Retina (tissue), 1 donor: ENCODE results near the gene ADRA1B.
"Not testable (repeated sequence)": the region's sequence is repeated elsewhere in the genome, so short reads cannot be mapped to it uniquely, and the experiment has no call there.

Experiments used
- DNase-seq: peaks from one replicate; pipeline ENCODE4 v3.0.0-alpha.2; 2016

Gene ADRA1B

DNA sequence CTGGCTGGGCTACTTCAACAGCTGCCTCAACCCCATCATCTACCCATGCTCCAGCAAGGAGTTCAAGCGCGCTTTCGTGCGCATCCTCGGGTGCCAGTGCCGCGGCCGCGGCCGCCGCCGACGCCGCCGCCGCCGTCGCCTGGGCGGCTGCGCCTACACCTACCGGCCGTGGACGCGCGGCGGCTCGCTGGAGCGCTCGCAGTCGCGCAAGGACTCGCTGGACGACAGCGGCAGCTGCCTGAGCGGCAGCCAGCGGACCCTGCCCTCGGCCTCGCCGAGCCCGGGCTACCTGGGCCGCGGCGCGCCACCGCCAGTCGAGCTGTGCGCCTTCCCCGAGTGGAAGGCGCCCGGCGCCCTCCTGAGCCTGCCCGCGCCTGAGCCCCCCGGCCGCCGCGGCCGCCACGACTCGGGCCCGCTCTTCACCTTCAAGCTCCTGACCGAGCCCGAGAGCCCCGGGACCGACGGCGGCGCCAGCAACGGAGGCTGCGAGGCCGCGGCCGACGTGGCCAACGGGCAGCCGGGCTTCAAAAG lies 55.7 kb downstream of the ADRA1B start:
- DNase-seq, result peak; percentile 39

DNA sequence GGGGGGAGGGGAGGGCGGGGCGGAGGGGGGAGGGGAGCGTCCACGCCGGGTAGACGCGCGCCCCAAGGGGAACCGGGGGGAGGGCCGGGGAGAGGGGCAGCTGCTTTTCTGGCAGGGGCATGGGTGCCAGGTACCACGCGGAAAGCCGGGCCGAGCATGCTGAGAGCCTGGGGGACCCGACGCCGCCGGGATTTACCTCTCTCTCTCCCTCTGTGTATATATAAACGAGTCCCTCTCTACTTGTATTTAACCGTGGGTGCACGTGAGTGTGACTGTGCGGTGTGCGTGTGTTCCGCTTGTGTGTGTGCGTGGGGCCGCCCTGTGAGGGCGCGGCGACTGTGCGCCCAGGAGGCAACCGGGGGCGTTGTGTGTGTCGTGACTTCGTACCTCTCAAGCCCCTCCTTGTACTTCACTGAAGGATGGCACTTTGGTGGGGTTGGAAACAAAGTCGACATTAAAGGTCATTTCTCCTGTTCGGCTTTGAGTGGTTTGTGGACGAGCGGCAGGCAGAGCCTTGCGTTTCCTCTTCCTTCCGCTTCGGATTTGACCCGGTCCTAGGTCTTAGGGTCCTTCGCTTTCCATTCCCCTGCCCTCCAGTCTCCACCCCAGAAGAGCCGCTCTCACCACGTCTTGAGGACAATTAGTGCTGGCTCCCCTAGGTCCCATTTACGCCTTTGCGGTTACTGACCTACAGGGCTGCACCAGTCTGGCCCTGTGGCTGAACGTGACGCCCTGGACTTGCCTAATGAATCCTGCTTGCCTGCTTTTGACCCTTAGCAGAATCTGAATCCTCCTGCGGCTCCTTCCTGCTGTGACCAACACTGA lies 56.5 kb downstream of the ADRA1B start:
- peak; percentile 49 for DNase-seq

DNA sequence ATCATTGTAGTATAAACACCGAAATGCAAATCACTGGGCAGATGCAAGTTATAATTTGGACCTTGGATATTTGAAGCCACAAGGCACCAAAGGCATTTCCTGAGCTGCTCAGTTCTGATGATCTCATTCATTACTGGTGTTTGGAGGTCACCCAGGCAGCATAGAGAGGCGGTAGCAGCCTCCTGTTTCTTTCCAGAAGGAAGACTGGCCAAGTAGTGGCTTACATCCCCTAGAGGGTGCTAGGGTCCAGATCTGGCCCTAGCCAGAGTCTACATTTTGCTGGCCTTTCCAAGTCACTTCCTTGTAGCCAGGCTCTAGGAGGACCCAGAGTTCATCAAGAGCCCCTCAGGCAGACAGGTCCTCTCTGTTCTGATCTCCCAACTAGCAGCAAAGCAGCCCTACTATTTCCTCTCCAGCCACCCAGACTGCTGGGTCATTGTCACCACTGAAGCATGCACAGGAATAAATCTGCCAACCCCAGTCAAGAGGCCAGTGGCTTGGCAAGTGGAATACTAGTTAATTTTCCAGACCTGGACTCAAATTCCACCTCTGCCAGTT lies 59.3 kb downstream of the ADRA1B start:
- no peak for DNase-seq

DNA sequence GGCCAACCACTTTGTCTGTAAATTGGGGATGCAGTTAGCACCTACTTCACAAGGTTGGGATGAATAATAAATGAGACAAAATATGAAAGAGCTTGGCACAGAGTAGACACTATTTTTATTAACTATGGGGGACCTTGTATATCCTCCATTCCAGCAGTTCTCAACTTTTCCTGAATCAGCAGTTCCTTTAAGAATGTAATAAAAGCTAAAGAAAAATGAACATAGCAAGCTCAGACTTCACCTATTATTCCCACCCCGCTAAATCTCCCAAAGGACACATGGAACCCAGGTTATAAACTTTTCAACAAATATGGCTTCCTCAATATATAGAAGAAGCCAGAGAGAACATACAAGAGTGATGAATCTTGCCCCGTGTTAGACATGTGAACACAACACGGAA lies 60.6 kb downstream of the ADRA1B start:
- DNase-seq, result no peak

DNA sequence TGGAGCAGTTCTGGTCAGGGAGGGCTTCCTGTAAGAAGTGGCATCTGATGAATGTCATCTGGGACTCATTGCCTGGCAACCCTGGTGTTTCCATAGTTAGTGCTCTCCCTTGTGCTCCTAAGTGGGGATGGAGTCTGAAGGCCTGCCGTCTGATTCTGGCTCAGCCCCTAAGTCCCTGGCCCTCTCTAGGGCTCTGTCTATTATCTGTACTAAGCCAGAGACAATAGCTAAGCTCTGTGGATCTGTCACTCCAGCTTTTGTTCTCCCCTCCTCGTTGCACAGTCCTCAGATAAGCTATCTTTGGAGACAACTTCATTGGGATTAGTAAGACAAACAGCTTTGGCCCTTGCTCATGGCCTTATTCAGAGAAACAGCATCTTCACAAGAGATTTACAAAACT lies 62.1 kb downstream of the ADRA1B start:
- DNase-seq, result no peak

DNA sequence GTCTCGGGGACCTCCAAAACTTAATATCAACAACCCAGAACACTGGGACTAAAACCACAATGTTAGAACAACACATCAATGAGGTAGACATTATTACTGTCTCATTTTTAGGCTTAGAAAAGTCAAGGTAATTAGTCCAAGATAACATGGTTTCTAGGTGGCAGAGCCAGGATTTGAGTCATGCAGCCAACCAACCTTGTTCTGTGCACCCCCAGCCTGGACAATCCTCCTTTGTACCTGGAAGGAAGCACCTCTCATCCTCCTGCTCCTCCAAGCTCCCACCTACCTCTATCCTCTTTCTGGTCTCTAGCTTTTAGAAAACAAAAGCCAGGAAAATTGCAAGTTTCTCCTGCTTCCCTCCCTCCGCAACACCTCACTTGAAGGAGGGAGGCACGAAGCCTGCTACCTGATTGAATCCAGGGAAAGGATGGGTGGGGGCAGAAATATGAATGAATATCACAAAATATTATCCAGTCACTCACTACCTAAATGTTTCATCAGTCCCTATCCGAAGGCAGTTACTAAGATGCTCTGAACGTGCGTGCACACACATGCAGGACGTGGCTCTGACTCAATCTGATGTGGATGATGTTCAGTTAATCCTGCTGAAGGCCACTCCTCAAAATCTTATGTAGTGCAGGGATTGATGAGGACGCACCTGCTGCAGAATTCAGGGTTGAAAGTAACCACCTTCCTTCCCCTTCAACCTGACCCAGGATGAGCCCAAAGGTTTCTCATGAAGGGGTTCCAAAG lies 66.3 kb downstream of the ADRA1B start:
- no peak for DNase-seq

DNA sequence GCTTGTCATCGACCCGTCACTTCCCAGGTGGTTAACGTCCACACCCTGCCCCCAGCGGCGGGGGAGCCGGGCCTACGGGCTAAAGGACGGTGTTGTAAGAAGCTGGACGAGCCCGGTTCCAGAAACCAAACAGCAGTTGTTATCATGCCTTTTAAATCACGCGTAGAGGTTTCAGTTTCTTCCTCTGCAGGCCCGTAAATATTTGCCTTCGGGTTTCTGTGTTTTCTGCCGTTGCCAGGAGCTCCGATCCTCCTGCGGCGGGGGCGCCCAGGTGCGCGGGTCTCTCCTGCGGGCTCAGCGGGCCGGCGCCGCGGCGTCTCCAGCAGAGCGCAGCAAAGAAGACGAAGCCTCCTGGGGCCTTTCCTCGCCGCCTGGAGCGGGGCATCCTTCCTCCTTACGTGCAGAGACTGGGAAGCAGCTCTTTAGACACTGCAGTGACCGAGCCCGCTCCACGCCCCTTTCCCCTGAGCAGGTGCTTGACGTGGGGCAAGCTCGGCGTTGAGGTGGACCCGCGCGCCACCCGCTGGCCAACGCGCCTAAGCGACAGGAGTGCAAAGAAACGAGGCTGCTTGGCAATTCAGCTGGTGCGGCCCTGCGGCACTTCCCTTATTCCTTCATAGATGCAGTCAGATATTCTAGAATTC lies 70.9 kb downstream of the ADRA1B start:
- peak; percentile 84 for DNase-seq

DNA sequence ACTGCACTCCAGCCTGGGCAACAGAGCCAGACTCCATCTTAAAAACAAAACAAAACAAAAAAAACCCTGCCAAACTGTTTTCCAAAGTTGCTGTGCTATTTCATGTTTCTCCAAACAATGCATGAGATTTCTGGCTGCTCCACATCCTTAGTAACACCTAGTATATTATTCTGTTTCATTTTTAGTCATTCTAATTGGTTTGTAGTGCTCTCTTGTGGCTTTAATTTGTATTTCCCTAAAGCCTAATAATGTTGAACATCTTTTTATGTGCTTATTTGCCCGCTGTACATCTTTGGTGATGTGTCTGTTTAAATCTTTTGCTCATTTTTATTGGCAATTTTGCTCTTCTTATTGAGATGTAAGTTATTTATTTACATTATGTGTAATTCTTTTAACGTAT lies 74.2 kb downstream of the ADRA1B start:
- DNase-seq, result no peak

DNA sequence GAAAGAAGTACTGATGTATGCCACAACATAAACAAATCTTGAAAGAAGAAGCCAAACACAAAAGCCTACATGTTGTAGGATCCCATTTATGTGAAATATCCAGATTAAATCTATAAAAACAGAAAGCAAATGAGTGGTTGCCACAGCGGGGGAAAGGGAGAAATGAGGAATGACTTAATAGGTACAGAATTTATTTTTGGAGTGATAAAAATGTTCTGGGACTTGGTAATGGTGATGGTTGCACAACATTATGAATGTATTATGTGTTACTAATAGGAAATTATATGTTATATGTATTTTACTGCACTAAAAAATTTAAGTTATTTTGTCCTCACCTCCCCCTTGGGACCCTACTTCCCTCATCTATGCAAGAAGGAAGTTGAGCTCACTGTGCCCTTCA lies 76.3 kb downstream of the ADRA1B start:
- DNase-seq, result no peak

DNA sequence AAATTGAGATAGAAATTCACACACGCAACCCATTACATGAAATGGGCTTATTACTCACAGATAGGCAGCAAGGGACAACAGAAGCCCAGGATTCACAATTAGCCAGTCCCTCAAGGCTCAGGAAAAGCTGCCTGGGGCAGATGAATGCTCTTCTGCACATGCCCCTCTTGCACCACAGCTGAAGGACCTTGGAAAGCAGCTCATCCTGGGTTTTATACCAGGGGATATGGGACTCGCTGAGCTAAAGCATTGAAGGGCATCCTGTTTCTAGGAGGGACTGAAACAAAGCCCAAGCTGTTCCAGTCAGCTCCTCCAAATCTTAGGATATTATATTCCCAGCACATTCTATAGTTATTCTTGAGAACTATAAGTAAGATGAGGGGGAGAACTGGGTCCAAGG lies 76.9 kb downstream of the ADRA1B start:
- no peak for DNase-seq

DNA sequence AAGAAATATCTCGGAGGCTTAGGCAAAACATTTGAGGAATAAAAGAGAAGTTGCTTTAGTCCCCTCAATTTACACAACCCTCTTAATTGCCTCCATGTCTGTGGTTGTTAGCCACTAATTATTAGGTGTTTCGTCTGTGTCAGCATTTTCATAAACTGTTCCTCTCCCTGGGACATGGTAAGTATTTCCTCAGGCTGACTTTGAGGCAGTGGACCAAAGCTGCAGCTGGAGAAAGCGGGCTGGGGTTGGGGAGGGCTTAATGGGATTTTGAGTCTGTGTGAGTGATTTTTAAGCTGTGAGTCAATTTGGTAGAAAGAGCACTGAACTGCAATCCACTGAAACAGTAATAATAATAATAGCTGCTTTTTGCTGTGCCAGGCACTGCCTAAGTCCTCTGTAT lies 79.6 kb downstream of the ADRA1B start:
- no peak for DNase-seq

DNA sequence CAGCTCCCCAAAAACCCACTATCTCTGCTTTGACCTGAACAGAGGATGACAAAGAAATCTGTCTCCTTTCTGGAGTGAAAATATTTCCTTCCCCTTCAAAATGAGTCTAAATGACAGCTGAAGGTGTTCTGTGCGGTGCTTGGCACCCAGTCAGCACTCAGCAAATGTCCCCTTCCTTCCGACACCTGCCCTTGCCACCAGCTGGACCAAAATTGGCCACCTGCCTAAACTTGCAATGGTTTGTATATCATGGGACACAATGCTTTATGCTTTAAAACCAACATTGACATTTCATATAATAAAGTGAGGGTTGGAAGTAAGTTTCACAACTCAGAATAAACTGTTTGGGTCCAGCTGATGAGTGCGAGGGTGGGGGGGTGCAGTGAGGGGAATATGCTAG lies 85.2 kb downstream of the ADRA1B start:
- no peak for DNase-seq

DNA sequence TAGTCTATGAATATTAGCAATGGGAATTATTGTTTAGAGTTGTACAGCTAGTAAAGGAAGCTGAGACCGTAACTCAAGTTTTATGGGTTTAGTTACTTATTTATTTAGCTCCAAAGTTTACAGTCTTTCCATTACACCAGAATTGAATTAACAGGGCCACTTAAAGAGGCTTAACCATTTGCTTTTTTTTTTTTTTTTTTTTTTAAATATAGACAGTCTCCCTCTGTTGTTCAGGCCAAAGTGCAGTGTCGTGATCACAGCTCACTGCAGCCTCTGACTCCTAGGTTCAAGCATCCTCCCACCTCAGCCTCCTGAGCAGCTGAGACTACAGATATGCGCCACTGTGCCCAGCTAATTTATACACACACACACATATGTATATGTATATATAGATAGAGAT lies 91.2 kb downstream of the ADRA1B start:
- no peak for DNase-seq

DNA sequence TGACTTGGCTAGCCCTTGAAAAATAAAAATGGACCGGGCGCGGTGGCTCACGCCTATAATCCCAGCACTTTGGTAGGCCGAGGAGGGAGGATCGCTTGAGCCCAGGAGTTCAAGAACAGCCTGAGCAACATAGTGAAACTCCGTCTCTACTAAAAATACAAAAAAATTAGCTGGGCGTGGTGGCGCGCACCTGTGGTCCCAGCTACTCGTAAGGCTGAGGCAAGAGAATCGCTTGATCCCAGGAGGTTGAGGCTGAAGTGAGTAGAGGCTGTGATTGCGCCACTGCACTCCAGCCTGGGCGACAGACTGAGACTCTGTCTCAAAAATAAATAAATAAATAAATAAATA lies 92.2 kb downstream of the ADRA1B start:
- DNase-seq, result not testable (repeated sequence)

DNA sequence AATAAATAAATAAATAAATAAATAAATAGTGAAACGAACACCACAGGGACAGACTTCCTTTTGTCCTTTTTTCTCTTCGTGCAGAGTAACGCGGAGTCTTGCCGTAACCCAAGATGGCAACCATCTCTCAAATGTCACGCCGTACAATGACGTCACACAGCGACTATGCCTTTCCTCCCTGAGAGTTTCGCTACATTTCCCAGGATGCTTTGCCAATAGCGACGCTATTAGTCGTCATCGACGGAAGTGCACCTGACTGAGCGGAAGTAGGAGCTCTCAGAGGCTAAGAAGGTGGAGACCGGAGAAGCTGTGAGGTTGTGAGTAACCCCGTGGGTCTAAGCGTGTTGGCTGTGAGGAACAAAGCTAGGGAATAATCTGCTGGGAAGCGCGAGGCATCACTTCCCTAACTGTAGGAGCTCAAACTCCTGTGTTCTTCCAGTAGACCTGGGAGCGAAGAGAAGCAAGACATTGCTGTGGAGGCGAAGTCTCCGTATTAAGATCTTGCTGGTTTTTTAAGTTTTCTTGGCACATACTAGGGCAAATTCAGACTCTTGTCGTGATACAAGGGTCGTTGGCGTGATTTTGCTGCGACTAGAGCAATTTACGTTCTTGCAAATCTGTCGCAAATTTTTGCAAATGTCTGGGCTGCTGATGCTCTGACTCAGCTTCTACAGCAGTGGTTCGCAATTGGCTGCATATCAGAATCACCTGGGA lies 92.8 kb downstream of the ADRA1B start, which contains the start of gene TTC1:
TSS of gene TTC1 (plus strand) at position 263 of the 714 bp plus-strand sequence. CDS start 1,390 bp downstream, outside the sequence.
- peak; percentile 93 for DNase-seq

DNA sequence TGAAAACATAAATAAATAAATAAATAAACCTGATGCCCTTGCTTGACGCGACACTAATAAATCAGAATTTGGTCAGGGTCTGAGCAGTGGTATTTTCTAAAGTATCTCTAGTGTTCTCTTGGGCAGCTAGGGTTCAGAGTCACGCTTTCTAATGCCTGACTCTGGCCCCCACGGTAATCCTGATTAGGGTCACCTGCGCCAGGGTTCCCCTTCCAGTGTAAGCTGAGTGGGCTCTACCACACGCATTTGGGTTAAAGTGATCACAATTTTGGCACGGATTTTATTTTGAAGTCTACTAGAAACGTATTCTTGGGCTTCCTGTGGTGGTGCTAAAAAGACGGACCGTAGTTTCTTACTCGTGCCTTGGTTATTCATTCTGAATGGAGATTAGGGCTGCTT lies 93.3 kb downstream of the ADRA1B start:
- DNase-seq, result no peak

DNA sequence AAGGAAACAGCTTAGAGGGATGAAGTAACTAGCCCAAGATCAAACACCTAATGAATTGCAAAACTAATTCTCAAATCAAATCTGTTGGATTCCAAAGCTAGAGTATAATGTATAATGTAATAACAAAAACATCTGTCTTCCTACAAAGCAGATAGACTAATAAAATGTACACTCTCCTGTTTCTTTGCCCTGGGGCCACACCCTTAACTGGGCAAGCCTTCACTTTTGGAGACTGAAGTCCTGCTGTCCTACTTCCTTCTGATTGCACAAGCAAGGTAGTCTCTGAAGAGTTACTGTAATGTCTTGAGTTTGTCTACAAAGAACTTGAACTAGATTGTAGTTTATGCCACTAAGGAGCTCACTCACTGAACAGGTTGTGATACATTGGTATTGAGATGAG lies 95.2 kb downstream of the ADRA1B start:
- DNase-seq, result no peak

DNA sequence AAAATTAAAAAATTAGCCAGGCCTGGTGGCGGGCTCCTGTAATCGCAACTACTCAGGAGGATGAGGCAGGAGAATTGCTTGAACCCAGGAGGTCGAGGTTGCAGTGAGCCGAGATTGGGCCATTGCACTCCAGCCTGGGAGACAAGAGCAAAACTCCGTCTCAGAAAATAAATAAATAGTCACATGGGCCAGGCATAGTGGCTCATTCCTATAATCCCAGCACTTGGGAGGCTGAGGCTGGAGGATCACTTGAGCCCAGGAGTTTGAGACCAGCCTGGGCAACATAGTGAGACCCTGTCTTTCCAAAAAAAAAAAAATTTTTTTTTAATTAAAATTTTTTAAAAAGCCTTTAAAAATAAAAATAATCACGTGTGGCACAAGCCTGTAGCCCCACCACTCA lies 97.9 kb downstream of the ADRA1B start:
- DNase-seq, result not testable (repeated sequence)

DNA sequence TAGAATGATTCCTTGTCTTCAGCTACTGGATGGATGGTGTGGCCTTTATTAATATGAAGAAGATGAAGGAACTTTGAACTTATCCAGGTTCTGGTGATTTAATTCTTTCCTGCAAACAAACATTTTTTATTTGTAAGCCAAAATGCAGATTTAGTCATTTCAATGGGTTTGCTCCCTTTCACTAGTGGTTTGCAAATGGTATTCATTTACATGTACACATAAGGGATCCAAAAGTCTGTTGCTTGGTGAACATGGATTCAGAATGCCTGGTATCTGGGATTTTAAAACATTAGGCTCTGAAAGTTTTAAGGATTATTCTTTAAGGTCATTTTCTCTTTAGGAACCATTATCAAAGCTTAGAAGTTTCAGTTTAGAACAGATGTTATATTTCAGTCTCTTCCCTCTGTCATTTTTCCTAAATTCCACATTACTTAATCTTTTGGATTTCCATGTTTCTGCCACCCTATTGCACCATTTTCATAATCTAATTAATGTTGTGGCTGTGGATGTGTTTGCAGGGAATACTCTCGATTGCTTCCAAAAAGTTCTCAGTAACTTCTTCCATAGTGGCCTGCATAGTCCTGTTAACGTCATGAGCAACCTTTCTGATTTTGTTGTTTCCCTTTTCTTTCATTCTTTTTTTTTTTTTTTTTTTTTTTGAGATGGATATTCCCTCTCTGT lies 102.8 kb downstream of the ADRA1B start:
- no peak for DNase-seq

DNA sequence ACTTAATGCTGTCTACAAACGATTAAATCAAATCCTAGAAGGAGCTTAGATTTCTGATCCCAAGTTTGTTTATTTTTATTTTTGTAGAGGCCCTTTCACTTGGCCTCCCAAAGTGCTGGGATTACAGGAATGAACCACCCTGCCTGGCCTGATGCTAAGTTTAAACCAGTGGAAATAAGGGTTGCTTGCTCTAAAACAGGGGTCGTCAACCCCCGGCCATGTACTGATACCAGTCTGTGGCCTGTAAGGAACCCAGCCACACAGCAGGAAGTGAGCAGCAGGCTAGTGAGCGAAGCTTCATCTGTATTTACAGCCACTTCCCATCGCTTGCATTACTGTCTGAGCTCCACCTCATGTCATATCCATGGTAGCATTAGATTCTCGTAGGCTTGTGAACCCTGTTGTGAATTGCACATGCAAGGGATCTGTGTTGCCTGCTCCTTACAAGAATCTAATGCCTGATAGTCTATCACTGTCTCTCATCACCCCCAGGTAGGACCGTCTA lies 104.0 kb downstream of the ADRA1B start:
- no peak for DNase-seq

DNA sequence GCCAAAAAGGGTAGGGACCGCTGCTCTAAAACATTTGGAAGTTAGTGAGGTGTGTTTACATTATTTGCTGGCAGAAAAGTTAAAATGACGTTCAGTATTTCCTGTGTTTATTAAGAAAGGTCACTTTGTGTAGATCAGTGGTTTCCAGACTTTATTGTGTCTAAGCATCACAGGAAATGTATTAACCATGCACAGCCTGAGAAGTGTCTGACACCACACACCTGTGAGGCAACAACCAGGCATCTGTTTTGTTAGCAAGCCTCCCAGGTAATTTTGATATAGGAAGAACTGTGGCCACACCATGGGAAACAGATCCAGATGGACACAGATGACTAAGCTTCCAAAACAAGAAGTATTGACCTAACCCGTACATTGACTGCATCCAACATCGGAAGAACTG lies 104.7 kb downstream of the ADRA1B start:
- no peak for DNase-seq
